ENCODE measurements around the gene UBAC2.

DNA sequence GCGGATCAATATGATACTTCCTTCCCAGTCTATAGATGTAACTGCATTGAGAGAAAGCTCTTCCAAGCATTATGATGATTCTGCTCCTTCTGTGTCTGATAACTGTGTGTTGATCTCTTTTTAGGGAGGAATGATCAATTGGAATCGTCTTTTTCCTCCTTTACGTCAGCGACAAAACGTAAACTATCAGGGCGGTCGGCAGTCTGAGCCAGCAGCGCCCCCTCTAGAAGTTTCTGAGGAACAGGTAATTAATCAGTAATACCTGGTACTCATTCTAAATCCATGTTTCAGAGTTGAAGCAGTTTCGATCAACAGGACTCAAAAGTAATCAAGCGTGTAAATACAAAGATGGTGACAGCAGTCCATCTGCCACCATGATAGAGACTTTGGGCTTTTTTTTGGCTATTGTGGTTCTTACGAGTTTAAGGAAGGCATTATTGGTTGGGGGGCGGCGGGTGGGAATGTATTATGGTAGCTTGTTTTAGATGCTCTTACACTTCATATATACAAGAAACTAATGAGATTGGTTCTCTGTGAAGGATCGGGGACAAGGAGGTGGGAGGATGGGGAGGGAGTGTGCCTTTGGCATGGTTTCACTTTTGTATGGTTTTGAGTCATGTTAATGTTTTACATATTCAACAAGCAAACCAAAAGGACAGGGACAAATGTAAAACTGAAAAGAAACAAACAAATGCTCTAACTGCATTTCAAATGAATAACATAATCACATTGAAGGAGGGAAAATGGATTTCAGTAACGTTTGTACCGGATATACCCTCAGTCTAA, 167.2 kb downstream of the UBAC2 start:
- TF ChIP-seq, protein P1, sequence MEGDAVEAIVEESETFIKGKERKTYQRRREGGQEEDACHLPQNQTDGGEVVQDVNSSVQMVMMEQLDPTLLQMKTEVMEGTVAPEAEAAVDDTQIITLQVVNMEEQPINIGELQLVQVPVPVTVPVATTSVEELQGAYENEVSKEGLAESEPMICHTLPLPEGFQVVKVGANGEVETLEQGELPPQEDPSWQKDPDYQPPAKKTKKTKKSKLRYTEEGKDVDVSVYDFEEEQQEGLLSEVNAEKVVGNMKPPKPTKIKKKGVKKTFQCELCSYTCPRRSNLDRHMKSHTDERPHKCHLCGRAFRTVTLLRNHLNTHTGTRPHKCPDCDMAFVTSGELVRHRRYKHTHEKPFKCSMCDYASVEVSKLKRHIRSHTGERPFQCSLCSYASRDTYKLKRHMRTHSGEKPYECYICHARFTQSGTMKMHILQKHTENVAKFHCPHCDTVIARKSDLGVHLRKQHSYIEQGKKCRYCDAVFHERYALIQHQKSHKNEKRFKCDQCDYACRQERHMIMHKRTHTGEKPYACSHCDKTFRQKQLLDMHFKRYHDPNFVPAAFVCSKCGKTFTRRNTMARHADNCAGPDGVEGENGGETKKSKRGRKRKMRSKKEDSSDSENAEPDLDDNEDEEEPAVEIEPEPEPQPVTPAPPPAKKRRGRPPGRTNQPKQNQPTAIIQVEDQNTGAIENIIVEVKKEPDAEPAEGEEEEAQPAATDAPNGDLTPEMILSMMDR (IDR thresholded peaks at IDR 0.05; ENCODE audit: poor library complexity): no peak
- TF ChIP-seq EZH2 (IDR thresholded peaks at IDR 0.05; ENCODE audit: borderline replicate concordance) (no peak), EZH2phosphoT487 (IDR thresholded peaks at IDR 0.05; ENCODE audit: low read depth, severe bottlenecking, unreplicated experiment) (no peak)

Data from hepatocyte (in vitro differentiated cells).